ENCODE data around the gene TTF2.

The TTF2 gene

DNA sequence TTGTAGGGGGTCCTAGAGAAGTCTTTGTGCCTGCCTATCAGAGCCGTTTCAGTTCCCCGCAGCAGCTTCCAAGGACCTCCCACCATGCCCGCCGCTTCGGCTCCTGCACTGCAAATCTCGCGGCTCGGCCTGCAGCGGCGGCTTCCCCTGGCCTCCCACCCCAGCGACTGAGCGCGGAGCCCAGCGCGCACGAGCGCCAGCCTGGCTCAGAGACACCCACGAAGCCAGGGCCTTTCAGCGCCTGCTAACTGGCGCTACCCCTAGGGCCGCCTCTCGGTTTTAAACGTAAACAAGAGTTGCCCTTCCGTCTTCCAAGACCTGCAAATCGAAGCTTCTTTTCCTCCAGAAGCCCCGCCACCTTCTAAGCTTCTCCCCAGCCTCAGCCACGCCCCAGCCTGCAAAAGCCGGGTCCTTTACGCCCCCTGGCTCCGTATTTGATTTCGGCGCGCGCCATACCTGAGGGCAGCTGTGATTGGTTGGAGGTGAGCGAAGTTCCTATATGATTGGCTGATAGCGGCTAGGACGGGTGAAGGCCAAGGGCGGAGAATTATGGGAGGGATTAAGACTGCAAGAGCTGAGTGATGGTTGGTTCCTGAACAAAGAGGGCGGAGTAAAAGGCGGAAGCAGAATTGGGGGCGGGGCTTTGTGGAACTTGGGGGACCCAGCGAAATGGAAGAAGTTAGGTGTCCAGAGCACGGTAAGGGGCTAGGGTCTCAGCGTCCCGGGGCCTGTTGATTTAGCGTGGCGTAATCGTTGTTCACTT is at the start of gene TTF2:
TSS of gene TTF2 (plus strand) at position 649 of the 763 bp plus-strand sequence. CDS start at position 670, 21 bp downstream.
- DNase-seq (ENCODE audit: low read depth in 3 of 3): peak; percentile 93 to 96 (median 94)

- no peak for DNase-seq (ENCODE audit: low read depth in 3 of 3)
Measured at GRCh38 chr1:117011334-117011733, 48.8 kb upstream of the TTF2 start.

- DNase-seq (ENCODE audit: low read depth in 3 of 3): no peak
Measured at GRCh38 chr1:117013309-117013858, 46.7 kb upstream of the TTF2 start.

DNA sequence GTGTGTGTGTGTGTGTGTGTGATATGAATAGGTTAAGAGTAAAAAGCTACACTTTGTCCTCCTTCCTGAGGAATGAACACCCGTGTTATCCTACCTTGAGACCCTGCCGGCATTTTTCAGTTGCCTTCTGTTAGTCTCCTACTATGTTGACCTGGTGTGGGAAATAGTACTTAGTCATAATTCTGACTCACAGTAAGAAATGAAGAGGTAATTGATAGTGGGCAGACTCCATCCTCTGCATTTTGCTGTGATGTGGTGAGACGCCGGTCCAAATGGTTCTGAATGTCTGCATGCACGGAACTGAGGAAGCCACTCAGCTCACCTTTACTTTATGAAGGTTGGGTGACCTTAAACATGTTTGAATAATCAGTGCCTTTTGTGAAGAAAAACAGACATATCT is 45.9 kb upstream of the TTF2 start:
- DNase-seq (ENCODE audit: low read depth in 3 of 3): no peak

DNA sequence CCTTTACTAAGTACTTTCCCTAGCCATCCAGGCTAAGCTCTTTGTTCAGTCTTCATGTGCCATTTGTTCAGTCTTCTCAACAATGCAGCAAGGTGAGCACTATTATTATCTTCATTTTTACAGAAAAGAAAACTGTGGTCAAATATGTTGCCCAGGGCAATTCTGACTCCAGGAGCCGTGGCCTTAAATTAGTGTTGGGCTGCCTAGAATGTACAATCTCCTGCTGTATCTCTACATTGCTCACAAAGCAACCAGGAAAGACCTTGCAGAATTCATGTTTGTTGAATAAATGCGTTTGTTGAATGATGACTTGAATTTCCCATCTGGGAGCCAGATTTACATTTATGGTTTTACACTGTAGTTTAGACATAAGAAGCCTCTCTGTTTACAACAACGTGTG is 44.4 kb upstream of the TTF2 start:
- no peak for DNase-seq (ENCODE audit: low read depth in 3 of 3)

- no peak for DNase-seq (ENCODE audit: low read depth in 3 of 3)
Measured at GRCh38 chr1:117017062-117017461, 43.1 kb upstream of the TTF2 start.

DNA sequence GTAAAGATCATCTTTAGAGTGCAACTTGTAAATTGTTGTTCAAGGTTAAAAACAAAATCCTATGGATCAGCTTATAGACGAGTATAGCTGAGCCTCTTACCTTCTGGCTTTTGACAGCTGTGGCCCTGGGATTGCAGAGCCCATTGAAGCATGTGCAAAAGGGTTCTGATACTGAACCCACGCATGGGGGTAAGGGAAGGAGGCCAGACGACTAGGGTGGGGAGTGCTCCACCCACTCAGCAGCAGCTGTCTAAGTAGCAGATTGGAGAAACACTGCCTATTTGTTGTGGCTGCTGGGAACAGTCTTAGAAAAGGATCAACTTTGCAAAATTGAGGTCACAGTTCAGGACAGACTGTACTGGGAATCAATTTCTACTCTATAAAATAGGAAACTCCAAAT is 42.5 kb upstream of the TTF2 start:
- no peak for DNase-seq (ENCODE audit: low read depth in 3 of 3)

GRCh38 chr1:117020526-117021156 is 39.5 kb upstream of the TTF2 start:
- no peak for DNase-seq (ENCODE audit: low read depth in 3 of 3)

DNA sequence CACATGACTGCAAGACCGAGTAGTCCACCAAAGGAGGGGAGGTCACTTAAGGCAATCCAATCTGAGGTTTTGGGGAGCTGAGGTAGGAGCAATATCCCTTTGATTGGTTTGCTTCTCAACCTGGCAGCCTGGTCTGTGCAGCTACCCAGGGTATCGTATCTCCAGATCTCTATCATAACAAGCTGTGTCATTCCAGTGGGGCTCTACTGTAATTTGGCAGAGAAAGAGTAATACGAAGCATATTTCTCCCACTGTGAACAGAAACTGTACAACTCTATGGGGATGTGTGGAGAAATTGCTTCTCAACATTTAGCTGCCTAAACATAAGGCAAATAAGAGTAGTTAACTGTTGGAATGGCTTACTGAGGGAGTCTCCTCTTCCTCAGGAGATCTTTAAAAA is 38.0 kb upstream of the TTF2 start:
- DNase-seq (ENCODE audit: low read depth in 3 of 3): no peak

DNA sequence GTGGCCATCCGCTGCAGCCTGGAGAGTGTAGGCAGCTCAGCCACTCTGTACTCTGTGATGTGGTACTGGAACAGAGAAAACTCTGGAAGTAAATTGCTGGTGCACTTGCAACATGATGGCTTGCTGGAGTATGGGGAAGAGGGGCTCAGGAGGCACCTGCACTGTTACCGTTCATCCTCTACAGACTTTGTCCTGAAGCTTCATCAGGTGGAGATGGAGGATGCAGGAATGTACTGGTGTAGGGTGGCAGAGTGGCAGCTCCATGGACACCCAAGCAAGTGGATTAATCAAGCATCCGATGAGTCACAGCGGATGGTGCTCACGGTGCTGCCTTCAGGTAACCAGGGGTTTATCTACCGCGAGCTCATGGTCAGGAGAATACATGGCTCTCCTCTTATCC is 34.6 kb upstream of the TTF2 start:
- DNase-seq (ENCODE audit: low read depth in 3 of 3): no peak

GRCh38 chr1:117026361-117026760 is 33.8 kb upstream of the TTF2 start:
- no peak for DNase-seq (ENCODE audit: low read depth in 3 of 3)

DNA sequence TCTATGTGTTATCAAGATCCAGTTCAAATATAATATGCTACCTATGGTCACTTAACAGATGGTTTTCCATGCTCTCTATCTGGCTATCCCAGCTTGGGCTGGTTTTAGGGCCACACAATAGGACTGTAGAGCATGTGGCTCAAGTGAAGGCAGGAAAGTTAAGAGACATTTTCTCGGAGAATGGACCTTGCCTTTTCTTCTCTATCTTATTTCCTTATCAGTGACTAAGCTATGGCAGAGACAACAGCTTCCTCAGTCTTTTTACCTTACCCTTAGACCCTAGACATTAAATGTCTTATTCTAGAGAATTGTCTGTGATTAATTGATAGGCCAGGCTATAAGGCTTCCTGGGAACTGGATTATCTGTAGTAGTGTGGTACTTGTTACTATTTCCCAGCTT is 30.4 kb upstream of the TTF2 start:
- no peak for DNase-seq (ENCODE audit: low read depth in 3 of 3)

GRCh38 chr1:117030271-117030877 is 29.8 kb upstream of the TTF2 start:
- DNase-seq (ENCODE audit: low read depth in 3 of 3): no peak

DNA sequence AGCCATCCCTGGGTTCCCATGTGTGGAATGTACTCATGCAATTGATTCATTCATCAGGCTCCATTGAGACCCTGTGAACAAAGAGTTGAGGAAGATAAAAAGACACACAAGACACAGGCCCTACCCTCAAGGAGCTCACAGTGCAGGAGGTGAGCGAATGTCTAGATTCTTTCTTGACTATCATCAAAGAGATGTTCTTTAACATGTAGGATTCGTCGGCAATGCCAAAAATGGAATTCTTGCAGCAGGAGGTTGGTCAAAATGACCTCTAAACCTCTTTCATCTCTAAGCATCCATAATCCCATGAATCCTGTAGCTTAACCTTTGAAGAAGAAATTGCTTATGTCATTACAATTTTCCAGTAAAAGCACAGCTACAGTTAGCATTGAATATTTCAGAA is 27.9 kb upstream of the TTF2 start:
- DNase-seq (ENCODE audit: low read depth in 3 of 3): no peak

DNA sequence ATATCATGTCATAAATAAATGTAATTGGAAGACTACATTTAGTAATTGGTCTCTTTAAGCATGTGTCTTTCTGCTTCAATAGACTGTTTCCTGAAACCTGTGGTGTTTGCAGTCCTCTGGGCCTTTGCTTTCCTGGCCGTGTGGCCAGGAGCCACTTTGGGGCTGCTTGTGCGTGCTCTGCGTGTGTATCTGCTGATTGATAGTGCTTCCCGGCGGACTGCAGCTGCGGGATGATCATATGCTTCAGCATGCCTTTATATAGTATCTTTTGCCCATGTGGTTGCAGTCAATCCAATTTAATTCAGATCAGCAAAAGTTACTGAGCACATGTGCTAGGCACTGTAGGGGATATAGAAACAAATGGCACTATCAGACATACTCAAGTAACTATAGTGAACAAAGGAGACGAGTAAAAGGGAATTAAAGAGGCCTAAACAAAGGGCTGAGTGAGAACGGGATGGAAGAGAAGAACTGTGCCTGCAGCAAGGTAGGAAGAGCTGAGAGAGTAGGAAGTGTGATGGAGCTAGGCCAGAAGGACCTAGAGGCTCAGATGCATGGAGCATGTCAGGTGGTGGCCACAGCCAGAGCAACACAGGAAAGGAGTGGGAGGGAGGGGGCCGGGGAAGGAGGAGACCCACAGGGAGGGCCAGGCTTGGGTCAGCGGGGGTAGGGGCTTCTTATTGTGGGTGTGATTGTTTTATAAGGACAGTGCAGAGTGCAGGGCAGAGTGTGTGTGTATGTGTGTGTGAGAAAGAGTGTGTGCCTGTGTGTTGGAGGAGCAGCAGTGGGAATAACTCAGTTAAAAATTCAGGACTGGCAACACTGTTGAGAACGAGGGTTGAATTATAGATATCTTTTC is 27.2 kb upstream of the TTF2 start:
- DNase-seq (ENCODE audit: low read depth in 3 of 3): no peak

- DNase-seq (ENCODE audit: low read depth in 3 of 3): no peak
Measured at GRCh38 chr1:117033772-117034171, 26.4 kb upstream of the TTF2 start.

- DNase-seq (ENCODE audit: low read depth in 3 of 3): no peak
Measured at GRCh38 chr1:117034791-117035290, 25.3 kb upstream of the TTF2 start.

DNA sequence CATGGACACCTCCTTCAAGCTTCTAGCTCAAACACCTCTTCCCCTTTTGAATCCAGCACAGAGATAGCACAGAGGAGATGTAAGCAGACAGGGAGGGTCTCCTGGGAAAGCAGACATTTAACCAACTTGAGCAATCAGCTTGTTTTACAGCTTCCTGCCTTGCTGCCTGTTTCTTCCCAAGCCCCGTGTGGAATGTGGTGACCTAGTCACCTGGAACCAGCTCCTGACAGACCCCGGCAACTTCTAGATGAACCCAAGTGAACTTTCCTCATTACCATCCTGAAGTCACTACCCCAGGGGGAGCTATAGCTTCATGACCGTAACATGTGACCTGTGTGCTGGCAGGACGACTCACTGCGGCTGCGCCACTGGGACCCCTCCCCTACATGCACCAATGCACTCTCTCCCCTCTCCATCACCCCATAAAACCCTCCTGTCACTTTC is 24.1 kb upstream of the TTF2 start:
- DNase-seq (ENCODE audit: low read depth in 3 of 3): no peak

DNA sequence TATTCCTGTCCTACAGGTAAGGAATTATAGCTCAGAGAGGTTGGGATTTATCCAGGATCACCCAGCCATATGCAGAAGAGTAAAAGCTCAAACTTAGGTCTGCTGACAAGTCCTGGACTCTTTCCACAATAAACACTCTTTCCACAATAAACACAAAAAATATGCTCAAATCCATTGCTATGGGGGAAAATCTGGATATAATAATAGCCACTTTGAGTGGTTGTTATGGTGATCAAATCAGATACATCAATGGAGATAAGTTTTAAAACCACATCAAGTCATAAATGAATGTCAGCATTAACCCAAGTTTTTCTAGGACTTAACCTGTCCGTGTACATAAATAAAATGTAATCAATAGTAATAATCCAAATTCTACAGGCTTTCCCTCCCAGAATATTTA is 22.3 kb upstream of the TTF2 start:
- DNase-seq (ENCODE audit: low read depth in 3 of 3): no peak

DNA sequence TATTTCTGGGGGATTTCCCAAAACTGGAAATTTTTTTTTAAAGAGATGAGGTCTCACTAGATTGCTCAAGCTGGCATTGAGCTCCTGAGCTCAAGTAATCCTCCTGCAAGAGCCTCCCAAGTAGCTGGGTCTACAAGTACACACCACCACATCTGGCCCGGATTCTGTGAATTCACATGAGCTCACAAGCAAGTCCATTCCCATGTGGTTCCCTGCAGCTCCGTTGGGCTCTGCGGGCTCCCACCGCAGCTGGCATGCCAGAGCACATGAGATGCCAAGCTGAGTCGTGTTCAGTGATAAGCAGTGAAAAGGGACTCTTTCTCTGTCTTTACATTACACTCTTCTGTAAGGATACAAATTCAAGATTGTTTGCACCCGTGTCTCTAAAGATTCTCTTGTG is 21.9 kb upstream of the TTF2 start:
- DNase-seq (ENCODE audit: low read depth in 3 of 3): no peak

DNA sequence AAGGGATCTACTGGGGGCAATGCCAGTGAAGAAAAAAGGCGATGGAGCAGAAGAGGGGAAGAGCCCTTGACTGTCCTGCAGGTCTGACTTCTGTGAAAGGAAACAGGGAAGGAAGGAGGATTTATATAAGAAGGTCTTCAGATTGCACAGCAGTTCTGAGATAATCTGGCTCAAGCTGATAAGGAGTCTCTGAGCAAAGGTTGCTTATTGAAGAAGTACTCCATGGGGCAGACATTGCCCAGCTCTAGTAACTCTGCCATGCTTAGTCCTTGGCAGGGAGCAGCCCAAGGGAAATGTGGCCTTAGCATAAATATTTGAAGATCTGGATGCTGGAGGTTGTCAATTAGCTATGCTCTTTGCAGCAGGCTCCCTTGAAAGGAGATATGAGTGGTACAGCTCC is 15.9 kb upstream of the TTF2 start:
- DNase-seq (ENCODE audit: low read depth in 3 of 3): no peak

GRCh38 chr1:117045644-117046043 is 14.5 kb upstream of the TTF2 start:
- DNase-seq (ENCODE audit: low read depth in 3 of 3): no peak

Data from stimulated activated CD4-positive, alpha-beta T cell treated with anti-CD3 and anti-CD28 coated beads, TNF-alpha, amount 100 ng/mL, for 48 hours (primary cell).